Activated naive CD8-positive, alpha-beta T cell treated with anti-CD3 and anti-CD28 coated beads, Interleukin-2, amount 10 ng/mL, durations not matched to agents 7 days and 5 days (primary cell): Measurements from ENCODE around the gene ZNF789. TPM values are rescaled to one million over a fixed set of nuclear protein-coding genes. Genes with fewer than 3 reads are reported as not detected.

Experiments used
- ATAC-seq: fragments of 150-1000 bp; cut with Tn5 transposase; one replicate; pipeline ENCODE4 v1.10.0; 2021; ENCODE audit warnings: low read depth, moderate library complexity
- POLR2A ChIA-PET: fragments of 350-600 bp; sonication (Branson Sonifier 250); formaldehyde crosslinking; loops from one replicate; lab custom pipeline; 2021; ENCODE audit warnings: antibody characterized with exemption; lab: Charles Lee
- DNase-seq: peaks from one replicate; pipeline ENCODE4 v3.0.0; 2021
- H3K27ac Mint-ChIP-seq: one replicate; pipeline ENCODE4 v1.8.0; 2022; ENCODE audit warnings: mild to moderate bottlenecking, mixed read lengths
- H3K27me3 Mint-ChIP-seq: one replicate; pipeline ENCODE4 v1.8.0; 2022; ENCODE audit warnings: mild to moderate bottlenecking, moderate library complexity, mixed read lengths
- H3K36me3 Mint-ChIP-seq: one replicate; pipeline ENCODE4 v1.8.0; 2021; ENCODE audit warnings: mild to moderate bottlenecking, mixed read lengths
- H3K4me1 Mint-ChIP-seq: one replicate; pipeline ENCODE4 v1.8.0; 2021; ENCODE audit warnings: mixed read lengths
- H3K4me3 Mint-ChIP-seq: one replicate; pipeline ENCODE4 v1.8.0; 2022; ENCODE audit warnings: mild to moderate bottlenecking, moderate library complexity, mixed read lengths
- H3K9me3 Mint-ChIP-seq: one replicate; pipeline ENCODE4 v1.8.0; 2021; ENCODE audit warnings: mixed read lengths
- total RNA-seq, 2 experiments: library from RNA; stranded (reverse); gene quantifications; one replicate each; pipeline ENCODE4 v1.2.3, GENCODE V29; 2021

ZNF789 gene
- total RNA-seq, 2 experiments from 2014 or later, result 26.0 to 26.4 TPM

DNA sequence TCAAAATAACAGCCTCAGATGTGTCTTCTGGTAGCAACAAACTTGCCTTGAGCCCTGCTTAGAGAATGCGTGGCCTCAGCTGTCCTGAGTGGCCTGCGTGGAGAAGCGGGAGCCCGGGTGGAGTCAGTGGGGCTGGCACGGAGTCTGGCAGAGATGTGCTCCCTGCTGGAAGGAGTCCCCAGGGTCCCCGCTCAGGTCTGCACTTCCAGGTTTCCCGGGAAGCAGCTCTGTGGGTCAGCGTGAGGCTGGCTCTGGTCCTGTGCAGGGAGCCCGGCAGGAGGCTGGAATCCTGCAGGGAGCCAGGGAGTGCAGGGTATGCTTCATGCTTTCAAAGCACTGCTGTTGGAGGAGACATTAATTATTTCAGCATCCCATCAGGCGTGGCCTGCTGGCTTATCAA, 23.8 kb upstream of the ZNF789 start:
- POLR2A ChIA-PET, result interaction anchor here (1.8 kb wide), 1 partner anchor 10 kb away, joined by 5 read pairs; the partner anchor contains the start of genes CPSF4 and PTCD1
- H3K36me3 Mint-ChIP-seq, result peaks cover 19% of the 10 kb centered on the region
- H3K9me3 Mint-ChIP-seq, result no peaks in the 10 kb centered on the region
- no peaks in the 10 kb centered on the region for H3K4me1 Mint-ChIP-seq
- no peak for ATAC-seq
- no peak for DNase-seq
- no peaks in the 10 kb centered on the region for H3K27me3 Mint-ChIP-seq
- no peak overlapping the region for H3K4me3 Mint-ChIP-seq
- no peak overlapping the region for H3K27ac Mint-ChIP-seq

DNA sequence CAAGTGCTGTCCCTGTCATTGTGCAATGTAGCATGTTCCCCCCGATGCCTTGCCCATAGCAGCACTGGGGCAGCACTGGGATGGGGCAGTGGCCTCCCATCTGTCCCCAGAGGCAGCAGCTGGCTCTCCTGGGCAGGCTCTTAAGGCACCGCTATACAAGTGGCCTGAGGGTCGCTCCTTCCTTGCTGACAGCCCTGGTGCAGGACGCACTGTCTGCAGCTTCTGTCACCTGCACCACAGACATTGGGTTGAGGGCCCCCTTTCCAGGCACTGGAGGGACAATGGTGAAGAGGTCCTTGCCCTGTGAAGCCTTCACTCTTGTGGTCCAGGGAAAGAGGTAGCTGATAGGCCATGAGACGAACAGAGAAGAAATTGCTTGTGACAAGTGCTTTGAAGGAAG, 23.4 kb upstream of the ZNF789 start:
- ATAC-seq (no peak), DNase-seq (no peak)
- Mint-ChIP-seq H3K4me1 (no peaks in the 10 kb centered on the region), H3K36me3 (peaks cover 22% of the 10 kb centered on the region), H3K4me3 (no peak overlapping the region), H3K27ac (no peak overlapping the region), H3K9me3 (no peaks in the 10 kb centered on the region), H3K27me3 (no peaks in the 10 kb centered on the region)
- POLR2A ChIA-PET, result interaction anchor here (1.8 kb wide), 1 partner anchor 10 kb away, joined by 5 read pairs; the partner anchor contains the start of genes CPSF4 and PTCD1

DNA sequence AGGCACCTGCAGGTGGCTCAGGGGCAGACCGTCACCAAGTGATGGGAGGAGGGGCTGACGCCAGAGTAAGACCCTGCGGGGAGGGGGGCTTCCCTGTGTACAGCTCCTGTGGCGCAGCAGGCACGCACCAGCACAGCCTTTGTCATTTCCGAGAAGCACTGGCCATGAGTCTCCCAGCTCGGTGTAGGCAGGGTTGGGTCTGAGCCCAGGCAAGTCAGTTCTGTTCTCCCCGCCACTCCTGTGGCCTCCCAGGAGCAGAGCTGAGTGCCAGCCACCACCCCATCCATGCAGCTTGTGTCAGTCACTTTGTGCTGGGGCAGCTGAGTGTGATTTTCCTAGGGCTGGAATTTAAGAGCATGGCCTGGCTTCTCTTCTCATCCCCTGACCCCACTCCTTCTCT, 20.8 kb upstream of the ZNF789 start:
- Mint-ChIP-seq H3K27me3 (no peaks in the 10 kb centered on the region), H3K9me3 (no peaks in the 10 kb centered on the region), H3K4me3 (no peak overlapping the region), H3K4me1 (peaks cover under 1% of the 10 kb centered on the region), H3K36me3 (peaks cover 16% of the 10 kb centered on the region), H3K27ac (no peak overlapping the region)
- ATAC-seq (no peak), DNase-seq (no peak)
- POLR2A ChIA-PET, result no interaction called here

DNA sequence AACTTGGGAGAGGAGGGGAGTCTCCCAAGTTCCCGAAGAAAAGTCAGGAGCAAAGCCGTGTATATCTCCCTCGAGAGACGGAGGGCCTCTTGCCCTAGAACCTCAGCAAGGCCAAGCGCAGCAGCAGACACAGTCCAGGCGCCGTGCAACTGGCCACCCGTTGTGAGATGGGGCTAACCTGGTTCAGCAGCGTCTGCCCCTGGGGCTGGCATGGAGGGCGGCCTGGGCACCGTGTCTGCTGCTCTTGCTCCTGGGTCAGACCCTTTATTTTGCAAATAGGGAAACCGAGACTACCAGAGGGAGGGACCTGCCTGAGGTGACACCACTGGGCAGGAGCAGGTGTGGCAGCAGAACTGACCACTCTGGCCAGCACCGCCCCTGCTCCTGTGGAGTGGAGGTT, 20.1 kb upstream of the ZNF789 start:
- ATAC-seq (no peak), DNase-seq (no peak)
- Mint-ChIP-seq H3K4me1 (peaks cover 1% of the 10 kb centered on the region), H3K9me3 (no peaks in the 10 kb centered on the region), H3K36me3 (peaks cover 17% of the 10 kb centered on the region), H3K27ac (no peak overlapping the region), H3K4me3 (no peak overlapping the region), H3K27me3 (no peaks in the 10 kb centered on the region)
- POLR2A ChIA-PET, result no interaction called here

DNA sequence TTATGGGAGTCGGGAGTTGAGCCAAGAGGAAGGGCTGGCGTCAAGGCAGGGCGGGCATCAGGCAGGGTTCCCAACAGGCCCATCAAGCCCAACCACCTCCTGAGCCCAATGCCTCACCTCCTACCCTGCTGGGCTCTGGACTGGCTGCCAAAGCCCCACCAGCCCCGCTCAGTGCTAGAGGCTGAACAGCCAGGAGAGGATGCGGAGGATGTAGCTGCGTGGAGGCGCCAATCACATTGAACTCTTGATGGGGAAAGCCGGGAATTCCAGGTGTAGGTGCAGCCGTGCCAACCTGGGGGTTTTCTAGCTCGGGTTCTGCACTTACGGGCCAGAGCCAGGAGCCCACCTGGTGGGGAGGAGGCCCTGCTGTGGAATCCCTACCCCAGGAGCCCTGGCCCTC, 19.6 kb upstream of the ZNF789 start:
- POLR2A ChIA-PET, result no interaction called here
- H3K4me3 Mint-ChIP-seq, result no peak overlapping the region
- peaks cover 15% of the 10 kb centered on the region for H3K36me3 Mint-ChIP-seq
- H3K4me1 Mint-ChIP-seq, result peaks cover 1% of the 10 kb centered on the region
- no peak overlapping the region for H3K27ac Mint-ChIP-seq
- DNase-seq, result no peak
- H3K9me3 Mint-ChIP-seq, result no peaks in the 10 kb centered on the region
- ATAC-seq, result no peak
- H3K27me3 Mint-ChIP-seq, result no peaks in the 10 kb centered on the region

DNA sequence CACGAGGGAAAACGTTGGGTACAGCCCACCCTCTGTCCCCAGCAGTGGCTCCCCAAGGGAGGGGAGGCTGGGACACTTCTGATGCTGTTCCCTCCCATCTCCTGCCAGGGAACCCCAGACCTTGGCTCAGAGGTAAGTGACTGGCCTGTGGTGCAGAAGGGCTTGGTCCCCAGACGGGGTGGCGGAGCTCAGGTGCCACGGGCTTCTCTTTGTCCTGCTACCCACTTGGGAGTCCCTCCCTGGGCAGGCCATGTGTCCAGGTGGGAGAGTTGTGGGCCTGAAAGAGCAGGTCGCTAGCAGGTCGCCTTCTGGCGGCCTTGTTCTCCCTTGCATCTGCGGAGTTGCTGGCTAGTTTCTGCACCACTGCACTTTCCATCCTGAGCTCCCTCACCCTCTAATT, 16.8 kb upstream of the ZNF789 start:
- ATAC-seq, result no peak
- no peak overlapping the region for H3K4me3 Mint-ChIP-seq
- H3K27ac Mint-ChIP-seq, result no peak overlapping the region
- peaks cover 7% of the 10 kb centered on the region for H3K4me1 Mint-ChIP-seq
- no peaks in the 10 kb centered on the region for H3K27me3 Mint-ChIP-seq
- H3K9me3 Mint-ChIP-seq, result no peaks in the 10 kb centered on the region
- POLR2A ChIA-PET, result interaction anchor here (1.2 kb wide), 1 partner anchor 17 kb away, joined by 3 read pairs; the partner anchor contains the start of genes CPSF4 and PTCD1
- H3K36me3 Mint-ChIP-seq, result peaks cover 26% of the 10 kb centered on the region
- DNase-seq, result no peak

DNA sequence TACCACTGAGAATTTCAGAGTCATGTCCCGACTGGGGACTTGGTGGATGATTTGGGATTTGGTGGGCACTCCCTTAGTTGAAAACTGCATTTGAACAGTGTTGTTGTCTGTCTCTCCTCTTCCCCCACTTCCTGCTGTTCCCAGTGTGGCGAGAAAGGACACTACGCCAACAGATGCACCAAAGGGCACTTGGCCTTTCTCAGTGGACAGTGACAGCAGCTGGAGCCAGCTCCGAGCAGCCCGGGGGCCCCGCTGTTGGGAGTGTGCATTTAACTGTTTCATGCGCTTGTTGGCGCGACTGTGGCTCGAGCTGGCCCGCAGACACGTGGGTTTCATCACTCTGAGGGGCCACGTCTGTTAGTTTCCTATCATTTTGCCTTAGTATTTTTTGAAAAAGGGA, 16.4 kb upstream of the ZNF789 start:
- no peaks in the 10 kb centered on the region for H3K9me3 Mint-ChIP-seq
- POLR2A ChIA-PET, result interaction anchor here (1.2 to 1.3 kb wide), 2 partner anchors 17 to 18 kb away, joined by 3 read pairs; partner anchors contain the start of genes CPSF4 and PTCD1
- H3K27ac Mint-ChIP-seq, result no peak overlapping the region
- no peak for ATAC-seq
- peaks cover 7% of the 10 kb centered on the region for H3K4me1 Mint-ChIP-seq
- H3K36me3 Mint-ChIP-seq, result peaks cover 24% of the 10 kb centered on the region
- DNase-seq, result no peak
- H3K4me3 Mint-ChIP-seq, result no peak overlapping the region
- no peaks in the 10 kb centered on the region for H3K27me3 Mint-ChIP-seq

DNA sequence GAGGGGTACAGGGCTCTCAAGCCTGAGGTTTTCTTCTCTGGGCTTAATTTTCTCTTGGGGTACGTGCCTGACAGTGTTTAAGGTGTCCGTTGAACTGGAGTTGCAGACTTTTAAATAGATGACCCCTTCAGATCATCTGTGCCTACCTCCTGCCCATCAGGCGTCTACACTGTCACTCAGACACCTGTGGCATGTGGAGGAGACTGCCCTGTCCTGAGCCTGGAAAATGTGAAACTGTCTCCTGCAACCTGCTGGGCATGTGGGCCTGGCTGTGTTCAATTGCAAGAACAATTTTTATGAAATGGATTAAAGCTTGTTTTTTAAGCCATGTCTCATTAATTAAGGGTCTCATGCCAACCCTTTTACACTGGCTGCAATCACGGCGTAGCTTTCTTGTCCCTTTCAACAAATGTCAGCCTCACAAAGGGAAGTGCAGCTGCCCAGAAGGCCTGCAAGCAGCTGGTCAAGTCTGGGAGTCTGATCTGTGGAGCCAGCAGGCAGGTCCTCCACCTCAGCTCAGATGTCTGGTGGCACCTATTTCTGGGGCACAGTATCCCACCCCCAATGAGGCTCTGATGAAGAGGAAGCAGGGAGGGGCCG, 15.5 kb upstream of the ZNF789 start:
- Mint-ChIP-seq H3K27ac (no peak overlapping the region), H3K4me1 (peaks cover 7% of the 10 kb centered on the region), H3K9me3 (no peaks in the 10 kb centered on the region), H3K4me3 (no peak overlapping the region), H3K36me3 (peaks cover 24% of the 10 kb centered on the region), H3K27me3 (no peaks in the 10 kb centered on the region)
- no peak for ATAC-seq
- DNase-seq, result no peak
- POLR2A ChIA-PET, result interaction anchor here (1.3 kb wide), 1 partner anchor 19 kb away, joined by 3 read pairs; no protein-coding TSS in a partner anchor

DNA sequence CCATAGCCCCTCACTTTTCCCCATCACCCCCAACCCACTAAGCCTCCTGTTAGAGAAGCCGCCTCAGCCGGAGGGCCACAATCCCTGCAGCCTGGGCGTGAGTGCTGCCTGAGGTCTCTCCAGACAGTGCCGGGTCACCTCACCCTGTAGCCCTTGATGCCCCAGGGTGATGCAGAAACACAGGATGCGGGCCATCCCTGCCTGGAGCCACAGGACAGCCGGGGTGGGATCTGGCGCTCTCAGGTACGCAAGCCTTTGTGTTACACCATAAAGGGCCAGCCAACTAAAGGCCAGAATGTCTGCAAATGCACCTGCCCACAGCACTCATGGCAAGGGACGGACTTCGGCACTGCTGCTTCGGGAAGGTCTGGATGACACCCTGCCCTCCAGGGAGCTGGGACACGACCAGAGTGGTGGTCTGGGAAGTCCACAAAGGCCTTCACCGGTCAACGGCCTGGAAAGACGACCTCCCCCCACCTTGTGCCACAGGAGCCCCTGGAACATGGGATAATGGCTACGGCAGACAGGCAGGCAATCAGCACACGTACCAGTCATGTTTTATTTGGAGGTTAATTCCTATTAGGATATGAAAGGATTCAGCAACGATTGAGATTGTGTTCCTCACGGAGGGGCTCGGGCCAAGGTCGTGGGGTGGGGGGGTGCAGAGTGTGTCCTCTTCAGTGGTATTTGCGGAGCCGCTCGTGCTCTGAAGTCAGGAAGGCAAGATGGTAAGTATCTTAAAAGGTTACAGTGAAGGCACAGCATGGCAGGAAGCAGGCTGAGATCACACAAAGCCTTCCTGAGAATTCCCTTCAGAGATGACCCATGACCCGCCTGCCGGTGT, 14.8 kb upstream of the ZNF789 start:
- DNase-seq (no peak), ATAC-seq (no peak)
- Mint-ChIP-seq H3K9me3 (no peaks in the 10 kb centered on the region), H3K4me3 (no peak overlapping the region), H3K27ac (no peak overlapping the region), H3K4me1 (peaks cover 10% of the 10 kb centered on the region), H3K36me3 (peaks cover 31% of the 10 kb centered on the region), H3K27me3 (no peaks in the 10 kb centered on the region)
- POLR2A ChIA-PET, result interaction anchor here (1.3 kb wide), 1 partner anchor 20 kb away, joined by 3 read pairs; no protein-coding TSS in a partner anchor

DNA sequence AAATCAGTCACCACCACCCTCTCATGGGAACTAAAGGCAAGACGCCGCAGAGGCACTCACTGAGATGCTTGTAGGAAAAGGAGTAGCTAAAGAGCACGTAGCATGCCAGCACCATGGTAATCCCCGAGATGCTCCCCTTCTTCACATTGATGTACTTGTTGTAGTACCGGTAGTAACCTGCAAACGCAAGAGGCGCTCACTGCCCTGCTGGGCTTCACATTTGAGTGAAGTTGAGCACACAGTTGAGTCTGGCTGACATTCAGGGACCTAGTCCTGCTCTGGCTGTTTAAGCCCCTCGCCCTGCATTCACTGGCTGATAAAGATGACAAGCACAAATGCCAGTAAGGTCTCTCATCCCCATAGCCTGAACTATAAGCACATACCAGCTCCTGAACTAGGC, 13.6 kb upstream of the ZNF789 start:
- DNase-seq (no peak), ATAC-seq (peak; percentile 62)
- Mint-ChIP-seq H3K27ac (no peak overlapping the region), H3K27me3 (no peaks in the 10 kb centered on the region), H3K9me3 (no peaks in the 10 kb centered on the region), H3K36me3 (peaks cover 30% of the 10 kb centered on the region), H3K4me3 (no peak overlapping the region), H3K4me1 (peaks cover 15% of the 10 kb centered on the region)
- POLR2A ChIA-PET, result interaction anchor here (0.6 kb wide), 1 partner anchor 12 kb away, joined by 3 read pairs; no protein-coding TSS in a partner anchor

DNA sequence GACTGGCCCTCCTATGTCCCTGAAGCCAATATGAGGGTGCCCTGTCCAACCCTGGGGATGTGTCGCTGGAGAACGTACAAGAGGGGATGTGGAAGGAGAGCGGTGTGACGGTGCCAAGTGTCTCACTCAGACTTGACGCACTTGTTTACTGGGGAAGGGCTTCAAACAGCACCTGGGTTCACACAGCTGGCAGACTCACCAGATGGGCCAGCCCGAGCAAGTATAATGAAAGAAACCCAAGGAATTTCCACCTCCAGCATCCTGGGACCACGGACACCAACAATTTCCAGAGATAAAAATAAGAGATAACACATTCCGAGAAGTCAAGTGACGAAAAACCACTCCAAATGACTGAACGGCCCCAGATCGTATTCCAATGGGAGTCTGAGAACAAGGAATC, 12.0 kb upstream of the ZNF789 start:
- no peaks in the 10 kb centered on the region for H3K27me3 Mint-ChIP-seq
- POLR2A ChIA-PET, result interaction anchor here (0.6 kb wide), 1 partner anchor 11 kb away, joined by 3 read pairs; no protein-coding TSS in a partner anchor
- H3K4me1 Mint-ChIP-seq, result peaks cover 24% of the 10 kb centered on the region
- H3K27ac Mint-ChIP-seq, result no peak overlapping the region
- H3K9me3 Mint-ChIP-seq, result no peaks in the 10 kb centered on the region
- peaks cover 31% of the 10 kb centered on the region for H3K36me3 Mint-ChIP-seq
- ATAC-seq (no peak), DNase-seq (no peak)
- H3K4me3 Mint-ChIP-seq, result no peak overlapping the region

DNA sequence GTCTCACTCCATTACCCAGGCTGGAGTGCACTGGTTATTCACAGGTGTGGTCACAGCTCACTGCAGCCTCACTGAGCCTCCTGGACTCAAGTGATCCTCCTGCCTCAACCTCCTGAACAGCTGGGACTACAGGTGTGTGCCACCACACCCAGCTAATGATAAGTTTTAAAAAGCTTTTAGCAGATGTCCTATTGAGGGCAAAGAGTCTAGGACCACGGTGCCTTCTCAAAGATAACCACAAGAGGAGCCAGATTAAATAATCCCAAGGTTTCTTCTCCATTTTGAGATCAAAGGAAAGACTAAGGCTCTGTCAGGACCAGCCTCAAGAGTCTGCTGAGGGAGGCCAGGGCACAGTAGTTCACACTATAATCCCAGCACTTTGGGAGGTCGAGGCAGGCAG, 11.5 kb upstream of the ZNF789 start:
- ATAC-seq (no peak), DNase-seq (no peak)
- Mint-ChIP-seq H3K4me3 (no peak overlapping the region), H3K4me1 (peaks cover 24% of the 10 kb centered on the region), H3K9me3 (no peaks in the 10 kb centered on the region), H3K36me3 (peaks cover 31% of the 10 kb centered on the region), H3K27ac (no peak overlapping the region), H3K27me3 (no peaks in the 10 kb centered on the region)
- POLR2A ChIA-PET, result interaction anchor here (0.6 kb wide), 1 partner anchor 11 kb away, joined by 3 read pairs; no protein-coding TSS in a partner anchor

DNA sequence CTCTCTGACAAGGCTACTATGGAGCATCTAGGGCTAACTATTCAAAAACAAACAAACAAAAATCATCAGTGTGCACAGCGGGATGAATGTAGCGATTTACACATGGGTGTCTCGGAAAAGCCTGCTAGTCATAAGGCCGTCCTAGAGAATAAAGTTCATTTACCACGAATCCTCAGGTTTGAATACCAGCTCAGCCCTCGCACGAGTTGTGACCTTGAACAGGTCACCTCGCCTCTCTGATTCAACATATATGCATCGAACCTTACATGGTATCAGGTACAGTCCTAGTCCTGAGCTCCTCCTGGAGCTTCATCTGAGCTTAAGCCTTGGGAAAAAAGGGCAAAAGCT, 7.3 kb upstream of the ZNF789 start:
- Mint-ChIP-seq H3K27ac (peak overlapping the region; percentile 92), H3K27me3 (no peaks in the 10 kb centered on the region), H3K36me3 (peaks cover 21% of the 10 kb centered on the region), H3K9me3 (no peaks in the 10 kb centered on the region), H3K4me3 (peak overlapping the region; percentile 89), H3K4me1 (peaks cover 22% of the 10 kb centered on the region)
- no peak for DNase-seq
- peak; percentile 8 for ATAC-seq
- POLR2A ChIA-PET, result interaction anchor here (0.6 to 3.2 kb wide), 7 partner anchors 27 to 550 kb away, joined by 3 to 12 read pairs (median 5); partner anchors contain the start of genes BUD31, CPSF4, PDAP1 and PTCD1
